ENCODE data around the gene ANKRD63. TPM values are rescaled to one million over a fixed set of nuclear protein-coding genes. Genes with fewer than 3 reads are reported as not detected.

ANKRD63 gene
- total and polyA plus RNA-seq, 2 donors (not counting 1 experiment from before 2014, with no cell fraction given): 0.25 TPM; not detected in 1

DNA sequence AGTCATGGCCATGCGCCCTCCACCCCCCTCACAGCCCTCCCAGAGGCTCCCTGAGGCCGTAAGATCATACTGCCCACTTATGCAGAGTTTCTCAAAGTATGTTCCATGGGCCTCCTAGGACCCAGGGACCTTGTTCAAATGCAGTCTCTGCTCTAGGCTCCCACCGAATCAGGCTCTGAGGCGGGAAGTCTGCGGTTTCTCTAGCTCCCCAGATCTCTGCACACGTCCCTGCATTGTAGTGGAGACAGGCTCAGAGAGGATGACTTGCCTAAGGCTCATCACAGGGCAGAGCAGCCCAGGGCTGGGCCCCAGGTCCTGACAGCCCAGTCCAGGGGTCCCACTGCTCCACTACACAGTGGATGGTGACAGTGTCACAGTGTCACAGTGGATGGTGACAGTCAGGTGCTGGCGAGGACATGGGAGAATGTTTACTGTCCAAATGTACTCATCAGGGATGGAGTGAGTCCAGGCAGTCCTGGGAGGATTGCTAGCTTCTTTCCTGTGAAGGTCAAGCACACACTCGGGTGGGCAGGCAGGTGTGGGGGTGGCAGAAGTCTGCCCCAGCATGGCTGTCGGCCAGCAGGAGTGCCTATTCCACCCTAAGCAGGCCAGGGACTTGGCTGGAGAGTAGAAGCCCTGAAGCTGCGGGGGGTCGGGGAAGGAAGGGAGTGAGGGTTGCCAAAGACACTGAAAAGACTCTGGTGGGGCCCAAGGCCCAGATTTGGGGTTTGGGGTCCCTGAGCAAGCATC is 12.4 kb downstream of the ANKRD63 start:
- H3K27ac Mint-ChIP-seq: no peak overlapping the region
- H3K4me3 Mint-ChIP-seq: no peak overlapping the region
- ChIA-PET CTCF (interaction anchor here (3.3 to 12.3 kb wide), 3 partner anchors 9 to 233 kb away, joined by 18 to 350 read pairs (median 316); partner anchors contain the start of gene SRP14), POLR2A (no interaction called here)
- Histone ChIP-seq H3K79me2 (ENCODE audit: control insufficient read depth, insufficient read depth, low read length) (no peaks in the 10 kb centered on the region), H3K4me1 (ENCODE audit: control insufficient read depth in 2 of 2, insufficient read depth in 2 of 2, low read length in 2 of 2) (peaks cover 0 to 3% of the 10 kb centered on the region in 2 donors), H3K4me2 (replicated peaks; ENCODE audit: low read depth, low read length, poor library complexity, severe bottlenecking) (no peak overlapping the region), H3K27me3 (replicated peaks in 1 of 4; ENCODE audit: control extremely low read depth in 1 of 4, control insufficient read depth in 3 of 4, insufficient read depth in 4 of 4, low read length in 3 of 4) (no peaks in the 10 kb centered on the region), H3K9me3 (ENCODE audit: control extremely low read depth in 1 of 3, control insufficient read depth in 2 of 3, insufficient read depth in 1 of 3, low read length in 2 of 3) (no peaks in the 10 kb centered on the region), H3K4me3 (ENCODE audit: control extremely low read depth in 1 of 5, extremely low read depth in 1 of 5, insufficient read depth in 1 of 5, low read depth in 2 of 5, low read length in 4 of 5) (no peak overlapping the region), H2AFZ (ENCODE audit: insufficient read depth, low read depth, low read length, poor library complexity, severe bottlenecking) (no peak overlapping the region), H3K27ac (ENCODE audit: low read length in 2 of 2) (no peak overlapping the region), H3K9ac (ENCODE audit: low read length) (no peak overlapping the region), H4K20me1 (ENCODE audit: control insufficient read depth, insufficient read depth, low read length, poor library complexity, severe bottlenecking) (no peaks in the 10 kb centered on the region), H3K36me3 (replicated peaks in 1 of 2; ENCODE audit: control extremely low read depth in 1 of 2, control insufficient read depth in 1 of 2, extremely low read depth in 1 of 2, insufficient read depth in 2 of 2, low read length in 1 of 2) (no peaks in the 10 kb centered on the region)
- no peaks in the 10 kb centered on the region for H3K9me3 Mint-ChIP-seq (ENCODE audit: insufficient read depth)
- TF ChIP-seq EZH2 (IDR thresholded peaks at IDR 0.05; ENCODE audit: borderline replicate concordance, insufficient read depth, low read depth, low read length, poor library complexity, severe bottlenecking) (no peak), CTCF (IDR thresholded peaks at IDR 0.05) (no peak)
- no peak for DNase-seq
- intact Hi-C loops (cut with micrococcal nuclease): no loop called here
- WGBS (ENCODE audit: insufficient coverage): 95% methylated on average over 9 of the region's 11 CpGs
- peaks cover 3% of the 10 kb centered on the region for H3K27me3 Mint-ChIP-seq
- H3K4me1 Mint-ChIP-seq: peaks cover 4% of the 10 kb centered on the region
- ATAC-seq (ENCODE audit: low read depth): no peak

DNA sequence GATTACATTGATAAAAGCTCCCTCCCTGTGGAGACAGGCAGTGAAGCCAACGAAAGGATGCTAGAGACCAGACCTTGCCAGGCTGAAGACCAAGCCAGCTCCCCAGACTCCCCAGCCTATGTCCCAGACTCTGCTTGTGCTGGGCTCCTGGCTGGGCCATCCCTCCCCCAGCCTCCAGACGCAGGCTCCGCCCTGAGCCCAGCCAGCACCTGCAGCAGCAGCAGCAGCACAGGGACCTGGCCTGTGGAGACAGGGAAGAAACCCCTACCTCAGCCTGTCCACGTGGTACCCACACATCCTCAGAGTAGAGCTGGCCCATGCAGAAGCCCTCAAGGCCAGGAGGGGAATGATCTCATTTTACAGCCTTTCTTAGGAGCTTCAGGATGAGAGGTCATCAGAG is 13.3 kb downstream of the ANKRD63 start:
- ChIA-PET CTCF (interaction anchor here (1.0 to 12.3 kb wide), 6 partner anchors 8 to 232 kb away, joined by 3 to 350 read pairs (median 11); partner anchors contain the start of gene SRP14), POLR2A (no interaction called here)
- DNase-seq (no peak), ATAC-seq (ENCODE audit: low read depth) (no peak)
- TF ChIP-seq CTCF (IDR thresholded peaks at IDR 0.05) (no peak), EZH2 (IDR thresholded peaks at IDR 0.05; ENCODE audit: borderline replicate concordance, insufficient read depth, low read depth, low read length, poor library complexity, severe bottlenecking) (no peak)
- 93% methylated on average over 4 of the region's 4 CpGs for WGBS (ENCODE audit: insufficient coverage)
- no peak overlapping the region for H3K4me2 ChIP-seq (replicated peaks; ENCODE audit: low read depth, low read length, poor library complexity, severe bottlenecking)
- H3K9ac ChIP-seq (ENCODE audit: low read length): no peak overlapping the region
- no peak overlapping the region for H2AFZ ChIP-seq (ENCODE audit: insufficient read depth, low read depth, low read length, poor library complexity, severe bottlenecking)
- intact Hi-C loops (cut with micrococcal nuclease): no loop called here
- no peak overlapping the region for H3K27ac ChIP-seq (ENCODE audit: low read length in 2 of 2)
- Mint-ChIP-seq H3K9me3 (ENCODE audit: insufficient read depth) (no peaks in the 10 kb centered on the region), H3K4me3 (no peak overlapping the region), H3K27me3 (peaks cover under 1% of the 10 kb centered on the region), H3K27ac (no peak overlapping the region), H3K4me1 (peaks cover 1% of the 10 kb centered on the region)
- no peaks in the 10 kb centered on the region for H3K4me1 ChIP-seq (ENCODE audit: control insufficient read depth in 2 of 2, insufficient read depth in 2 of 2, low read length in 2 of 2)
- no peaks in the 10 kb centered on the region for H3K79me2 ChIP-seq (ENCODE audit: control insufficient read depth, insufficient read depth, low read length)
- no peaks in the 10 kb centered on the region for H3K36me3 ChIP-seq (replicated peaks in 1 of 2; ENCODE audit: control extremely low read depth in 1 of 2, control insufficient read depth in 1 of 2, extremely low read depth in 1 of 2, insufficient read depth in 2 of 2, low read length in 1 of 2)
- H4K20me1 ChIP-seq (ENCODE audit: control insufficient read depth, insufficient read depth, low read length, poor library complexity, severe bottlenecking): no peaks in the 10 kb centered on the region
- no peak overlapping the region for H3K4me3 ChIP-seq (ENCODE audit: control extremely low read depth in 1 of 5, extremely low read depth in 1 of 5, insufficient read depth in 1 of 5, low read depth in 2 of 5, low read length in 4 of 5)
- H3K9me3 ChIP-seq (ENCODE audit: control extremely low read depth in 1 of 3, control insufficient read depth in 2 of 3, insufficient read depth in 1 of 3, low read length in 2 of 3): no peaks in the 10 kb centered on the region
- no peaks in the 10 kb centered on the region for H3K27me3 ChIP-seq (replicated peaks in 1 of 4; ENCODE audit: control extremely low read depth in 1 of 4, control insufficient read depth in 3 of 4, insufficient read depth in 4 of 4, low read length in 3 of 4)

All from B cell (primary cell).